Epithelial cell of proximal tubule (primary cell): ENCODE results near the gene PARP2. TPM values are rescaled to one million over a fixed set of nuclear protein-coding genes. Genes with fewer than 3 reads are reported as not detected.

Experiments
- DNase-seq: peaks from one replicate; pipeline ENCODE4 v3.0.0-alpha.2; 2011; ENCODE audit warnings: low read depth
- H3K4me3 ChIP-seq: 2 replicates; pipeline ENCODE4 v1.5.1; 2011; ENCODE audit warnings: low read depth, mild to moderate bottlenecking, low read length
- total RNA-seq: library from RNA; depleted of rRNA; stranded (reverse); fragments of >200 nt; gene quantifications from 2 replicates; pipeline ENCODE4 v1.2.3, GENCODE V29; 2015
- TF ChIP-seq, protein P1 (sequence below): conservative IDR thresholded peaks from 2 replicates; pipeline ENCODE4 v1.5.1; 2012; ENCODE audit warnings: low read depth, mild to moderate bottlenecking, low read length

The PARP2 gene, protein sequence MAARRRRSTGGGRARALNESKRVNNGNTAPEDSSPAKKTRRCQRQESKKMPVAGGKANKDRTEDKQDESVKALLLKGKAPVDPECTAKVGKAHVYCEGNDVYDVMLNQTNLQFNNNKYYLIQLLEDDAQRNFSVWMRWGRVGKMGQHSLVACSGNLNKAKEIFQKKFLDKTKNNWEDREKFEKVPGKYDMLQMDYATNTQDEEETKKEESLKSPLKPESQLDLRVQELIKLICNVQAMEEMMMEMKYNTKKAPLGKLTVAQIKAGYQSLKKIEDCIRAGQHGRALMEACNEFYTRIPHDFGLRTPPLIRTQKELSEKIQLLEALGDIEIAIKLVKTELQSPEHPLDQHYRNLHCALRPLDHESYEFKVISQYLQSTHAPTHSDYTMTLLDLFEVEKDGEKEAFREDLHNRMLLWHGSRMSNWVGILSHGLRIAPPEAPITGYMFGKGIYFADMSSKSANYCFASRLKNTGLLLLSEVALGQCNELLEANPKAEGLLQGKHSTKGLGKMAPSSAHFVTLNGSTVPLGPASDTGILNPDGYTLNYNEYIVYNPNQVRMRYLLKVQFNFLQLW
- 23.1 and 26.1 TPM in 2 replicates for total RNA-seq

DNA sequence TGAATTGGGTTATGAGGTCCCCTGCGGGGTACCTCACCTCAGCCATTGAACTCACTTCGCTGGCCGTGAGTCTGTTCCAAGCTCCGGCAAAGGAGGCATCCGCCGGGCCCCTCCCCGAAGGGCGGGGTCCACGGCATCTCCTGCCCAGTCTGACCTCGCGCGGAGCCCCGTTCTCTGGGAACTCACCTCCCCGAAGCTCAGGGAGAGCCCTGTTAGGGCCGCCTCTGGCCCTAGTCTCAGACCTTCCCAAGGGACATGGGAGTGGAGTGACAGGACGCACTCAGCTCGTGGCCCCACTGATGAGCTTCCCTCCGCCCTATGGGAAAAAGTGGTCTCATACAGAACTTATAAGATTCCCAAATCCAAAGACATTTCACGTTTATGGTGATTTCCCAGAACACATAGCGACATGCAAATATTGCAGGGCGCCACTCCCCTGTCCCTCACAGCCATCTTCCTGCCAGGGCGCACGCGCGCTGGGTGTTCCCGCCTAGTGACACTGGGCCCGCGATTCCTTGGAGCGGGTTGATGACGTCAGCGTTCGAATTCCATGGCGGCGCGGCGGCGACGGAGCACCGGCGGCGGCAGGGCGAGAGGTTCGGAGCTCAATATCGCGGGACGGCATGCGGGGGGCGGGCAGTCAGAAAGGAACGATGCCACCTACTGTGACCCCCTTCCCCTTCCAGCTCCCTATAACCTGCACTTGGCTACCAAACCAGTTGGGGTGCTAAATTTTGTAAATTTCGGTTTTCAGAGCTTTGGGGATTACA lies at the start of gene PARP2:
Gene PARP2, plus strand, starts transcription at position 544 of the 770 bp plus-strand sequence. Its CDS starts 7 bp downstream, at position 551.
- H3K4me3 ChIP-seq: peak within 1 kb of the TSS; percentile 77
- peak; percentile 96 for DNase-seq
- TF ChIP-seq, protein P1, sequence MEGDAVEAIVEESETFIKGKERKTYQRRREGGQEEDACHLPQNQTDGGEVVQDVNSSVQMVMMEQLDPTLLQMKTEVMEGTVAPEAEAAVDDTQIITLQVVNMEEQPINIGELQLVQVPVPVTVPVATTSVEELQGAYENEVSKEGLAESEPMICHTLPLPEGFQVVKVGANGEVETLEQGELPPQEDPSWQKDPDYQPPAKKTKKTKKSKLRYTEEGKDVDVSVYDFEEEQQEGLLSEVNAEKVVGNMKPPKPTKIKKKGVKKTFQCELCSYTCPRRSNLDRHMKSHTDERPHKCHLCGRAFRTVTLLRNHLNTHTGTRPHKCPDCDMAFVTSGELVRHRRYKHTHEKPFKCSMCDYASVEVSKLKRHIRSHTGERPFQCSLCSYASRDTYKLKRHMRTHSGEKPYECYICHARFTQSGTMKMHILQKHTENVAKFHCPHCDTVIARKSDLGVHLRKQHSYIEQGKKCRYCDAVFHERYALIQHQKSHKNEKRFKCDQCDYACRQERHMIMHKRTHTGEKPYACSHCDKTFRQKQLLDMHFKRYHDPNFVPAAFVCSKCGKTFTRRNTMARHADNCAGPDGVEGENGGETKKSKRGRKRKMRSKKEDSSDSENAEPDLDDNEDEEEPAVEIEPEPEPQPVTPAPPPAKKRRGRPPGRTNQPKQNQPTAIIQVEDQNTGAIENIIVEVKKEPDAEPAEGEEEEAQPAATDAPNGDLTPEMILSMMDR: no peak

DNA sequence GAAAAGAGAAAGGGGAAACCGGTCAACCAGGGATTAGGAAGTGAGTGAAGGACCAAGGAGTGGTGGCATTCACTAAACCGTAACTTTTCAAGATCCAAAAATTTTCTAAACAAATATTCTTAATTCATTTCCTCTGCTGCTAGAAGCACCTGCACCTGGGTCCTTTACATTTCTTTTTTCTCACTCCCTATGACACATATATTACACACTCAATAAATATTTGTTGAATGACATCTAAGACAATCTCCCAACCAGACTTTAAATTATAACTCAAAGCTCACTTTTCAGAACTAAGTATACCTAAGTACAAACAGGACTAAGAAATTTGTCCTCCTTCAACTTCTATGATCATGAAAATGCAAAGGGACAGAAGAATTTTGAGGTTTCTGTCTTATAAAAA lies 48.8 kb upstream of the PARP2 start:
- DNase-seq: no peak
- TF ChIP-seq, protein P1: no peak
- no peak overlapping the region for H3K4me3 ChIP-seq

DNA sequence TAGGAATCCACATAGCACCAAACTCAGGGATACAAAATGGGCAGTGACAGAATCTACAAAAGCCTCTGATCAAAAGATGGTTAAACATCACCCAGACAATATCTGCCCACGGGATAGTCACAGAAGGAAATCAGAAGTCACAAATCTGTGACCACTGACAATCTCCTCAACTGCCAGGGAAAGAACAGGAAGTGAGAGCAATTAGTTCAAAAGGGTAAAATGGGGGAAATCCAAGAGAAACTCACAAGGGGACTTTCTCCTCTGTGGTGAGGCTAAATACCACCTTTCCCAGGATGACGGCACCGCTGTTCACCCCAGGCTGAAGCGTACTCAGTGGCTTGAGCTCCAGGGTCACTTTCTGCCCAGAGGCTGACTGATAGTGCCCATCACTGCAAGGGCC lies 48.4 kb upstream of the PARP2 start:
- no peak for DNase-seq
- TF ChIP-seq, protein P1: no peak

DNA sequence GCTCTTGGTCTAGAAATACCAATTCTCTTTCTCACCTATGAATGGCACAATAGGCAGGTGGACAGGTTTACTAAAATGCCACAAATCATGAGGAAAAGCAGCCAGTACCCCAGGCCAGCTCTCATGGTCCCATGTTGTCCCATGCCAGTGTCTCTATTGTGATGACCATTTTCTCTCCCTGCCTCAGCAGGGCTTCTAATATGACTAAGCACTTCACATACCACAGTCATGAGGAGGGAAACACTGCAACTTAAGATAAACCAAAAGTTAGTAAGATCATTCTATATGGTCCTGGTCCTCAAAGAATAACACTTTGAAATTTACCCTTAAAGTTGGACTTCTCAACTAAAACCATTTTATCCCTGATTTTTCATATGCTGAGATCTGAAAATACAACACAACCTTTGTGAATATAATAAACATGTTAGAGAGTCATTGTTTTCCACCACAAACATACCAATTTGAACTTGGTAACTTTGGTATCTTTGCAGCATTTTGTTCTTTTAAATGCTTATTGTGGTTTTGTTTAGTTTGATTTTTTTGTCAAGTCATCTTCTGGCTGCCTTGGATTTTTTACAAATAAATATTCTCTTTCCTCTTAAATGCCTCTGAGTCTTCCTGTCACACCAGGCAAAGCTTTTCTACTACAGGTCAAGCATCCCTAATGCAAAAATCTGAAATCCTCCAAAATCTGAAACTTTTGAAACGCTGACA lies 41.2 kb upstream of the PARP2 start:
- no peak for DNase-seq
- TF ChIP-seq, protein P1: no peak
- H3K4me3 ChIP-seq: no peak overlapping the region

More for the DNA sequence above, 48.4 kb upstream of the PARP2 start:
- no peak overlapping the region for H3K4me3 ChIP-seq

DNA sequence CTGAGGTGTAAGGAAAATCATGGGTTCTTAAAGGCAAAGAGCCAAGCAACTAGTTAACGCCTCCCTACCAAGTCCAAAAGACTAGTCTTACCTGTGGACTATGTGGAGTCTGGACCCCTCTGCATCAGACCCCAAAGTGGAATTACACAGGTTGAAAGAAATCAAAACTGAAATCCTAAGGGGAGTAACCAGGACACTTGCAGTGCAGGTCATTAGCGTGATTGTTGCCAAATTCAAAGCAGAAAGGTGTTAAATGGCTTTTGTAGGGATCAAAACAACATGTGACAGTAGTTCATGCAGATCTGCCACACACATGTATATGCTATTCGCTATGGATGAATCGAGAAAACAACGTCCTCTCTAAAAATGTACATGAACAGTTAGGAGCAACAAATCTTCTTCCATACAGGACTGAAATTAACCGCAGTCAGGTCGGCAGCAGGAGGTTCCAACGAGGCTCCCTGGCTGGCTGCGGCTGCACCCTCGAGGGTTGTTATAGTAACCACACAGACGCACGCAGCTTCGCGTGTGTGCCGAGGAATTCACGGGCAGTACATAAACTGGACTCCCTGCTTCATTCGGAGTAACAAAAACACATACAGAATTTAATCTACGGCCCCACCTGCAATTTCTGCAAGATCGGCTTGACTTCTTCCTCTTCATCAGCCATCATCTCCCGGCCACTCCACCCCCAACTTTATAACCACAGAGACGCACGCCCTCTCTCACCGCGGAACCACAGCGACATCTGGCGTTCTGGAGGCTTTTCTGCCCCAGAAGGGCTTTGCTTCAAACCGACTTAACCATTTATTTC lies 38.0 kb upstream of the PARP2 start, which contains the start of gene TTC5:
Gene TTC5, minus strand, starts transcription at position 687 of the 814 bp plus-strand sequence. Its CDS starts 14 bp downstream, at position 673.
- TF ChIP-seq, protein P1: peak; percentile 96
- DNase-seq: peak; percentile 58
- H3K4me3 ChIP-seq: peak within 1 kb of the TSS; percentile 72

DNA sequence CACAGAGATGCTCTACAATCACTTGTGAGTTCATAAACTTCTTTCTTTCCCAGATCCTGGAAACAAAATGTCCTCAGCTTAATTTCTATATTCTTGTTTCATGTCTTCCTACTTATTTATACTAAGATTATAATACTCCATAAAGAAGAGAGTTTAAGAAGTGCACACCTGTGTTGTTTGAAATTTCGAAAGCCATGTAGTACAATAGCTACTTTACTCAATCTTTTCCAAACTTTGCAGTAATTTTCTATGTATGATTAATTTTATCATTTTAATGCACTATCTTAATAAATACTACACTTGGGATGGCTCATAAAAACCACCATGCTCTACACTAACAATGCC lies 37.4 kb upstream of the PARP2 start:
- no peak for DNase-seq
- H3K4me3 ChIP-seq: peak overlapping the region; percentile 72

More for the DNA sequence above, 37.4 kb upstream of the PARP2 start:
- TF ChIP-seq, protein P1: no peak
